PC-3 (cell line): ENCODE data around the gene KCNQ5.

Experiments used
- CTCF ChIP-seq: fragments of 300-600 bp; sonication (generic); conservative IDR thresholded peaks from 2 replicates; pipeline ENCODE4 v1.5.1; 2017; ENCODE audit warnings: antibody characterized with exemption, low read depth, mild to moderate bottlenecking, low read length
- EZH2phosphoT487 ChIP-seq: fragments of 300-600 bp; sonication (generic); IDR thresholded peaks from 2 replicates; pipeline ENCODE4 v1.6.1; 2018; ENCODE audit warnings: mild to moderate bottlenecking, antibody characterized with exemption, low read length, borderline replicate concordance

GRCh38 chr6:72683797-72684196, 61.9 kb downstream of the KCNQ5 start:
- TF ChIP-seq CTCF = no peak
- no peak for TF ChIP-seq EZH2phosphoT487
